Glutamatergic neuron (in vitro differentiated cells): ENCODE results near the gene ABHD17A. TPM values are rescaled to one million over a fixed set of nuclear protein-coding genes. Genes with fewer than 3 reads are reported as not detected.
A peak's percentile ranks its signal among the peaks of the same experiment; 100 is the strongest.

Experiments used
- DNase-seq: peaks from one replicate; pipeline ENCODE4 v3.0.0; 2022
- H3K27ac Mint-ChIP-seq: one replicate; pipeline ENCODE4 v1.8.0; 2020; ENCODE audit warnings: mild to moderate bottlenecking, mixed read lengths, inconsistent platforms; ENCODE audit not compliant: unreplicated experiment
- H3K27me3 Mint-ChIP-seq: one replicate; pipeline ENCODE4 v1.8.0; 2020; ENCODE audit warnings: mild to moderate bottlenecking, moderate library complexity, mixed read lengths, inconsistent platforms; ENCODE audit not compliant: unreplicated experiment
- H3K36me3 Mint-ChIP-seq: one replicate; pipeline ENCODE4 v1.8.0; 2020; ENCODE audit warnings: mild to moderate bottlenecking, mixed read lengths, inconsistent platforms; ENCODE audit not compliant: unreplicated experiment
- H3K4me1 Mint-ChIP-seq: one replicate; pipeline ENCODE4 v1.8.0; 2020; ENCODE audit warnings: mild to moderate bottlenecking, low read depth, mixed read lengths, inconsistent platforms; ENCODE audit not compliant: unreplicated experiment
- H3K4me3 Mint-ChIP-seq: one replicate; pipeline ENCODE4 v1.8.0; 2020; ENCODE audit warnings: mild to moderate bottlenecking, mixed read lengths, inconsistent platforms; ENCODE audit not compliant: unreplicated experiment
- H3K9me3 Mint-ChIP-seq: one replicate; pipeline ENCODE4 v1.8.0; 2020; ENCODE audit warnings: mild to moderate bottlenecking, moderate library complexity, mixed read lengths, inconsistent platforms; ENCODE audit not compliant: unreplicated experiment
- total RNA-seq: library from RNA; stranded (reverse); fragmentation: NEBNext Ultra II Directional; extraction: Animal tissue kit (Norgen Biotek cat#: 25700); gene quantifications from one replicate; pipeline ENCODE4 v1.2.1, GENCODE V29; 2021; ENCODE audit not compliant: unreplicated experiment
- TF ChIP-seq, protein P1 (sequence below): fragments of 200-600 bp; sonication (generic); IDR thresholded peaks from one replicate; pipeline ENCODE4 v1.5.0; 2021; ENCODE audit not compliant: partially characterized antibody, unreplicated experiment

Gene ABHD17A
- total RNA-seq, 1 donor from 2014 or later = 75.1 TPM

DNA sequence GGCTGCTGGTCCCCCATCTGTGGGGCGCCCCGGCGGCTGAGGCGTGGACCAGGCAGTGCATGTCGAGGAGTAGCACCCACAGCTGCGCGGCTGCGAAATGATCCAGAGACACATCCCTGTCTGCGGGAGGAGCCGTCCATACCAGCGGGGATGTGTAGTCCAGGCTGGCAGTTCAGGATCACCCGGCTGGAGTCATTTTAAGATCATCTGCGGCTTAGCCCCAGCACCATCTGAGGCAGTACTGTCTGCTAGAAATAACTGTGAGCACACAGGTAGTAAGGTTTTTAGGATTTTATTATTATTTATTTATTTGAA, 23.0 kb upstream of the ABHD17A start:
- no peaks in the 10 kb centered on the region for H3K36me3 Mint-ChIP-seq
- TF ChIP-seq, protein P1, sequence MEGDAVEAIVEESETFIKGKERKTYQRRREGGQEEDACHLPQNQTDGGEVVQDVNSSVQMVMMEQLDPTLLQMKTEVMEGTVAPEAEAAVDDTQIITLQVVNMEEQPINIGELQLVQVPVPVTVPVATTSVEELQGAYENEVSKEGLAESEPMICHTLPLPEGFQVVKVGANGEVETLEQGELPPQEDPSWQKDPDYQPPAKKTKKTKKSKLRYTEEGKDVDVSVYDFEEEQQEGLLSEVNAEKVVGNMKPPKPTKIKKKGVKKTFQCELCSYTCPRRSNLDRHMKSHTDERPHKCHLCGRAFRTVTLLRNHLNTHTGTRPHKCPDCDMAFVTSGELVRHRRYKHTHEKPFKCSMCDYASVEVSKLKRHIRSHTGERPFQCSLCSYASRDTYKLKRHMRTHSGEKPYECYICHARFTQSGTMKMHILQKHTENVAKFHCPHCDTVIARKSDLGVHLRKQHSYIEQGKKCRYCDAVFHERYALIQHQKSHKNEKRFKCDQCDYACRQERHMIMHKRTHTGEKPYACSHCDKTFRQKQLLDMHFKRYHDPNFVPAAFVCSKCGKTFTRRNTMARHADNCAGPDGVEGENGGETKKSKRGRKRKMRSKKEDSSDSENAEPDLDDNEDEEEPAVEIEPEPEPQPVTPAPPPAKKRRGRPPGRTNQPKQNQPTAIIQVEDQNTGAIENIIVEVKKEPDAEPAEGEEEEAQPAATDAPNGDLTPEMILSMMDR = no peak
- no peak for DNase-seq
- peaks cover 4% of the 10 kb centered on the region for H3K4me1 Mint-ChIP-seq
- peaks cover 5% of the 10 kb centered on the region for H3K9me3 Mint-ChIP-seq
- no peak overlapping the region for H3K27ac Mint-ChIP-seq
- H3K4me3 Mint-ChIP-seq = no peak overlapping the region
- H3K27me3 Mint-ChIP-seq = peaks cover 5% of the 10 kb centered on the region

DNA sequence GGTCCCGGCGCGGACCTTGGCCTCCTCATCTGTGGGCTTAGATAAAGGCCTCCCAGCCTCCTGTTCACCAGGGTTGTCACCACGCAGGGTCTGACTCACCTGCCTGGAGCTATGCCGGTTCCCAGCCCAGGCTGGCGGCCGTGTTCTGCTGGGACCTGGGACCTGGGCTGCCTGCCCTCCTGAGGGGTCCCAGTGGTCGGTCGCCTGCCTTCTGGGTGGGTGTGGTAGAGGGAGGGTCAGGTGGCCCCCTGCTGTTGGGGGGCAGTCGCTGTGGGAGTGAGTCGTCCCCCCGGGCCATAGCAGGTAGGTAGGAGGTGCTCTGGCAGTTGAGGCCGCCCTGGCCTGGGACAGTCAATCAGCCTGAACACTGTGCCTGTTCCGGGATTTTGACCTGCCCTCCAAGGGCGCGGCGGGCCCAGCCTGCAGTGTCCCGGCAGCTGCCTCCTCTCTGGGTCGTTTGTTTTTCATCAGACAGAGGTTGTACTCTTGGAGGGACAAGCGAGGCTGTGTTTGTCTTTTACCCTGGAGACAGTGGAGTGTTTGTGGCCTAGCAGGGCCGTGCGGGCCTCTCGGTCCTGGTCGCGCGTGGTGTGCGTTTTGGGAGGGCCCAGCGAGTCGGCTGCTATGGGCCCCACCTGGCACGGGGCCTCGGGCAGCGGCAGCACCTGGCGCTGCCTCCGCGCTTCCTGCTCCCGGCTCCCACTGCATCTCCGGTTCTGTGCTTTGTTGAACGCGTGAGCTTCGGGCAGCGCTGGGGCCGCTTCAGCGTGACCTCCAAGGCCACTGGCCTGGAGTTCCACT, 22.5 kb upstream of the ABHD17A start:
- H3K27me3 Mint-ChIP-seq = peaks cover 5% of the 10 kb centered on the region
- H3K27ac Mint-ChIP-seq = no peak overlapping the region
- no peaks in the 10 kb centered on the region for H3K36me3 Mint-ChIP-seq
- no peak for DNase-seq
- peaks cover 5% of the 10 kb centered on the region for H3K9me3 Mint-ChIP-seq
- peaks cover 4% of the 10 kb centered on the region for H3K4me1 Mint-ChIP-seq
- TF ChIP-seq, protein P1 = no peak
- no peak overlapping the region for H3K4me3 Mint-ChIP-seq

- Mint-ChIP-seq H3K4me1 (peaks cover 4% of the 10 kb centered on the region), H3K4me3 (no peak overlapping the region), H3K36me3 (no peaks in the 10 kb centered on the region), H3K9me3 (peaks cover 5% of the 10 kb centered on the region), H3K27me3 (peaks cover 5% of the 10 kb centered on the region), H3K27ac (no peak overlapping the region)
- DNase-seq = no peak
- TF ChIP-seq, protein P1 = no peak
Observed at GRCh38 chr19:1906985-1907562, 21.8 kb upstream of the ABHD17A start.

DNA sequence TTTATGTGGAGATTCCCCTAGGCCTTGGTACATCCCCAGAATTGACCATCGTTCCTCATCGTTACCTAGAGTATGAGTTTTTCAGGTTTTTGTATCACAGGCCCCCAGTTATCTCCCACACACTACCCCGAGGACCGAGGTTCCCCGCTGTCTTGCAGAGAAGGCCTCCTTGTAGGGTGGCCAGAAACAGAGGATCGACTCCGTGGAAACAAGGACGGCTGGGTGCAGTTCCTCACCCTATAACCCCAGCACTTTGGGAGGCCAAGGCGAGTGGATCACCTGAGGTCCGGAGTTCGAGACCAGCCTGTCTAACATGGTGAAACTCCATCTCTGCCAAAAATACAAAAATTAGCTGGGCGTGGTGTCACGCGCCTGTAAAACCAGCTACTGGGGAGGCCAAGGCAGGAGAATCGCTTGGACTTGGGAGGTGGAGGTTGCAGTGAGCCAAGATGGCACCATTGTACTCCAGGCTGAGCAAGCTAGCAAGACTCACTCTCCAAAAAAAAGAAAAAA, 20.6 kb upstream of the ABHD17A start:
- H3K9me3 Mint-ChIP-seq = peaks cover 5% of the 10 kb centered on the region
- peak overlapping the region; percentile 91 for H3K4me3 Mint-ChIP-seq
- H3K27me3 Mint-ChIP-seq = peaks cover 5% of the 10 kb centered on the region
- no peak for DNase-seq
- TF ChIP-seq, protein P1 = no peak
- peak overlapping the region; percentile 77 for H3K27ac Mint-ChIP-seq
- no peaks in the 10 kb centered on the region for H3K36me3 Mint-ChIP-seq
- peaks cover 4% of the 10 kb centered on the region for H3K4me1 Mint-ChIP-seq
